NK-92 (cell line): ENCODE data around the gene IL1R2.

Experiments used
- DNase-seq: peaks from one replicate; lab custom pipeline; 2025; ENCODE audit not compliant: unreplicated experiment; lab: John Stamatoyannopoulos, UW

IL1R2 gene

GRCh38 chr2:101974663-101975062 lies 17.1 kb upstream of the IL1R2 start:
- no peak for DNase-seq

- no peak for DNase-seq
Observed at GRCh38 chr2:101975171-101975870, 16.4 kb upstream of the IL1R2 start.

GRCh38 chr2:101976891-101977290 lies 14.9 kb upstream of the IL1R2 start:
- DNase-seq, result no peak

GRCh38 chr2:101980368-101980767 lies 11.4 kb upstream of the IL1R2 start:
- DNase-seq, result no peak

- no peak for DNase-seq
Observed at GRCh38 chr2:101981066-101981465, 10.7 kb upstream of the IL1R2 start.

GRCh38 chr2:101981504-101981903 lies 10.3 kb upstream of the IL1R2 start:
- DNase-seq, result no peak

- DNase-seq, result no peak
Observed at GRCh38 chr2:101982495-101983029, 9.2 kb upstream of the IL1R2 start.

GRCh38 chr2:101983486-101983885 lies 8.3 kb upstream of the IL1R2 start:
- DNase-seq, result no peak

GRCh38 chr2:101983928-101984327 lies 7.8 kb upstream of the IL1R2 start:
- no peak for DNase-seq

GRCh38 chr2:101984656-101985055 lies 7.1 kb upstream of the IL1R2 start:
- DNase-seq, result no peak

GRCh38 chr2:101985101-101985792 lies 6.5 kb upstream of the IL1R2 start:
- DNase-seq, result no peak

GRCh38 chr2:101985793-101986164 lies 6.0 kb upstream of the IL1R2 start:
- DNase-seq, result no peak

GRCh38 chr2:101986376-101986775 lies 5.4 kb upstream of the IL1R2 start:
- no peak for DNase-seq

- DNase-seq, result no peak
Observed at GRCh38 chr2:101986804-101987740, 4.7 kb upstream of the IL1R2 start.

- no peak for DNase-seq
Observed at GRCh38 chr2:101987832-101988231, 3.9 kb upstream of the IL1R2 start.

GRCh38 chr2:101988541-101988940 lies 3.2 kb upstream of the IL1R2 start:
- no peak for DNase-seq

- no peak for DNase-seq
Observed at GRCh38 chr2:101989740-101990460, 1.9 kb upstream of the IL1R2 start.

GRCh38 chr2:101993772-101994171 lies 2.0 kb downstream of the IL1R2 start:
- no peak for DNase-seq

- no peak for DNase-seq
Observed at GRCh38 chr2:101995019-101995418, 3.3 kb downstream of the IL1R2 start.

- DNase-seq, result no peak
Observed at GRCh38 chr2:101995804-101996203, 4.0 kb downstream of the IL1R2 start.

GRCh38 chr2:101998556-101998895 lies 6.8 kb downstream of the IL1R2 start:
- no peak for DNase-seq
